Upper lobe of left lung (tissue), 6 donors: ENCODE data around the gene FOXJ1. TPM values are rescaled to one million over a fixed set of nuclear protein-coding genes. Genes with fewer than 3 reads are reported as not detected.

Experiments
- ATAC-seq, 2 donors: fragments of 200-7000 bp; cut with Tn5 transposase; one replicate each; pipeline ENCODE4 v1.9.1; 2022; ENCODE audit warnings: mild to moderate bottlenecking in 2 of 2, moderate library complexity in 2 of 2; ENCODE audit not compliant: low FRiP score in 2 of 2
- DNase-seq, 2 donors: peaks; one replicate each; pipeline ENCODE4 v3.0.0-alpha.2; 2019 to 2020
- H3K27ac ChIP-seq, 4 donors: fragments of 200-600 bp; sonication (generic); one replicate each; pipeline ENCODE4 v1.5.1; 2016 to 2019
- H3K27me3 ChIP-seq, 4 donors: fragments of 200-600 bp; sonication (generic); one replicate each; pipeline ENCODE4 v1.5.1; 2017 to 2019
- H3K36me3 ChIP-seq, 4 donors: fragments of 200-600 bp; sonication (generic); one replicate each; pipeline ENCODE4 v1.5.1; 2016 to 2019
- H3K4me1 ChIP-seq, 4 donors: fragments of 200-600 bp; sonication (generic); one replicate each; pipeline ENCODE4 v1.5.1; 2018 to 2019
- H3K4me3 ChIP-seq, 4 donors: fragments of 200-600 bp; sonication (generic); one replicate each; pipeline ENCODE4 v1.5.1; 2017 to 2019; ENCODE audit warnings: mild to moderate bottlenecking in 2 of 4, moderate library complexity in 1 of 4
- H3K9me3 ChIP-seq, 4 donors: fragments of 200-600 bp; sonication (generic); one replicate each; pipeline ENCODE4 v1.5.1; 2018 to 2019
- CTCF ChIP-seq, 6 experiments: fragments of 450-650 bp in 4 of 6; fragments of 200-600 bp in 2 of 6; sonication (generic) in 2 of 6; IDR thresholded peaks; one replicate each; pipeline ENCODE4 v1.5.1; 2016 to 2019; ENCODE audit warnings: antibody characterized with exemption in 6 of 6
- EP300 ChIP-seq, 4 donors: sonication (generic); formaldehyde crosslinking; IDR thresholded peaks; one replicate each; pipeline ENCODE4 v1.5.1; 2017; ENCODE audit warnings: antibody characterized with exemption in 4 of 4, control low read depth in 2 of 4
- POLR2A ChIP-seq, 4 donors: fragments of 450-650 bp; IDR thresholded peaks; one replicate each; pipeline ENCODE4 v1.5.1; 2016 to 2017; ENCODE audit warnings: antibody characterized with exemption in 4 of 4, mild to moderate bottlenecking in 2 of 4
- POLR2AphosphoS5 ChIP-seq, 2 donors: sonication (generic); formaldehyde crosslinking; IDR thresholded peaks; one replicate each; pipeline ENCODE4 v1.5.1; 2017; ENCODE audit warnings: antibody characterized with exemption in 2 of 2
- WGBS, 2 donors: methylation state at CpG; one replicate each; pipeline ENCODE4 v1.1.5; 2017 to 2018; 5-methylcytosine and 5-hydroxymethylcytosine counted together
- small RNA-seq, 4 donors: library from RNA; depleted of rRNA; stranded (forward); fragments of <200 nt; gene quantifications; one replicate each; pipeline ENCODE3, GENCODE V24; 2016
- total RNA-seq, 6 donors: library from RNA; depleted of rRNA in 4 of 6; stranded (reverse); fragments of >200 nt in 4 of 6; gene quantifications; one replicate each; pipeline versions ENCODE4 v1.1.0 to v1.2.1, GENCODE V29; 2016 to 2021
- donor health status: DM: no; HTN: no; CAD: no; lungs with moderate emphysema.
- donor health status: DM: no; HTN: yes; CAD: no; lungs with severe emphysema.

The FOXJ1 gene
- total RNA-seq, 6 donors from 2014 or later, result 3.3 to 86.6 (median 32.2) TPM

- H3K36me3 ChIP-seq, result peaks cover 40 to 99% (median 93%) of the 10 kb centered on the region in 4 donors
- H3K4me3 ChIP-seq, result no peak overlapping the region
- no peaks in the 10 kb centered on the region for H3K27me3 ChIP-seq
- TF ChIP-seq POLR2AphosphoS5 (IDR thresholded peaks at IDR 0.05), result no peak
- TF ChIP-seq CTCF (IDR thresholded peaks at IDR 0.05), result no peak
- WGBS, 2 donors, result 96 to 97% methylated on average over 22 to 25 of the region's 25 CpGs
- H3K4me1 ChIP-seq, result no peaks in the 10 kb centered on the region
- no peak overlapping the region for H3K27ac ChIP-seq
- DNase-seq (no peak), ATAC-seq (no peak)
- H3K9me3 ChIP-seq, result no peaks in the 10 kb centered on the region
Observed at GRCh38 chr17:76088868-76089576, 52.0 kb downstream of the FOXJ1 start.

- H3K4me1 ChIP-seq, result no peaks in the 10 kb centered on the region
- 88 to 99% methylated on average over 9 to 25 of the region's 25 CpGs for WGBS, 2 donors
- no peak for DNase-seq
- H3K36me3 ChIP-seq, result peaks cover 40 to 99% (median 93%) of the 10 kb centered on the region in 4 donors
- TF ChIP-seq EP300 (IDR thresholded peaks at IDR 0.05) (no peak), POLR2AphosphoS5 (IDR thresholded peaks at IDR 0.05) (no peak), POLR2A (IDR thresholded peaks at IDR 0.05) (no peak), CTCF (IDR thresholded peaks at IDR 0.05) (no peak)
- H3K9me3 ChIP-seq, result no peaks in the 10 kb centered on the region
- H3K4me3 ChIP-seq, result no peak overlapping the region
- no peak for ATAC-seq
- H3K27me3 ChIP-seq, result no peaks in the 10 kb centered on the region
- no peak overlapping the region for H3K27ac ChIP-seq
Observed at GRCh38 chr17:76088041-76088867, 52.8 kb downstream of the FOXJ1 start.

GRCh38 chr17:76087531-76087930 lies 53.5 kb downstream of the FOXJ1 start:
- no peak for ATAC-seq
- H3K4me1 ChIP-seq, result no peaks in the 10 kb centered on the region
- 88% methylated on average over 11 of the region's 11 CpGs; no CpG with 5 or more reads in 1 of the 2 donors for WGBS, 2 donors
- H3K4me3 ChIP-seq, result no peak overlapping the region
- DNase-seq, result no peak
- no peaks in the 10 kb centered on the region for H3K9me3 ChIP-seq
- H3K27ac ChIP-seq, result no peak overlapping the region
- H3K36me3 ChIP-seq, result peaks cover 40 to 97% (median 92%) of the 10 kb centered on the region in 4 donors
- H3K27me3 ChIP-seq, result no peaks in the 10 kb centered on the region
- TF ChIP-seq POLR2A (IDR thresholded peaks at IDR 0.05) (no peak), CTCF (IDR thresholded peaks at IDR 0.05) (no peak)

GRCh38 chr17:76086384-76086783 lies 54.7 kb downstream of the FOXJ1 start:
- no peak for TF ChIP-seq EP300 (IDR thresholded peaks at IDR 0.05)
- no peak for TF ChIP-seq POLR2AphosphoS5 (IDR thresholded peaks at IDR 0.05)
- Histone ChIP-seq H3K4me1 (no peaks in the 10 kb centered on the region), H3K27ac (no peak overlapping the region), H3K27me3 (no peaks in the 10 kb centered on the region), H3K4me3 (no peak overlapping the region), H3K36me3 (peaks cover 42 to 94% (median 87%) of the 10 kb centered on the region in 4 donors), H3K9me3 (no peaks in the 10 kb centered on the region)
- WGBS, 2 donors, result 95 to 97% methylated on average over 9 of the region's 9 CpGs
- no peak for ATAC-seq
- no peak for DNase-seq

Small RNA genes within 50 kb of the gene (small RNA-seq; reads per million reads assigned to genes)
- gene MIR6868, result 0 to 0.66 (median 0.12) reads per million in 4 donors

Other genes starting within 250 kb of the FOXJ1 start
- 10 to 100 TPM; 23.4 to 35.1 (median 28.2) TPM for gene TRIM65, start 244.3 kb downstream of the FOXJ1 start, total RNA-seq
- 100 to 1,000 TPM in 1 of 6 donors, 10 to 100 TPM in 5; 35.4 to 115 (median 77.0) TPM for gene MRPL38, start 236.4 kb downstream of the FOXJ1 start, total RNA-seq
- gene FBF1, start 200.2 kb downstream of the FOXJ1 start, total RNA-seq, result 10 to 100 TPM in 4 of 6 donors, 1 to 10 TPM in 2; 9.3 to 66.0 (median 14.3) TPM
- 10 to 100 TPM; 33.2 to 84.2 (median 57.4) TPM for gene ACOX1, start 162.1 kb downstream of the FOXJ1 start, total RNA-seq
- gene TEN1, start 162.0 kb downstream of the FOXJ1 start, total RNA-seq, result 10 to 100 TPM in 5 of 6 donors, not detected in 1; 13.6 to 29.3 (median 17.0) TPM
- 10 to 100 TPM in 1 of 6 donors, 1 to 10 TPM in 5; 3.0 to 15.7 (median 7.0) TPM for gene CDK3, start 140.4 kb downstream of the FOXJ1 start, total RNA-seq
- gene EVPL, start 113.9 kb downstream of the FOXJ1 start, total RNA-seq, result 100 to 1,000 TPM in 1 of 6 donors, 10 to 100 TPM in 5; 47.5 to 142 (median 63.4) TPM
- 10 to 100 TPM; 41.8 to 68.2 (median 56.1) TPM for gene SRP68, start 68.7 kb downstream of the FOXJ1 start, total RNA-seq
- gene GALR2, start 66.5 kb downstream of the FOXJ1 start, total RNA-seq, result under 1 TPM in 1 of 6 donors, not detected in 5; 0.61 TPM
- not detected for gene ZACN, start 62.1 kb downstream of the FOXJ1 start, total RNA-seq
- 100 to 1,000 TPM in 3 of 6 donors, 10 to 100 TPM in 3; 69.4 to 233 (median 103) TPM for gene EXOC7, start 37.5 kb downstream of the FOXJ1 start, total RNA-seq
- gene RNF157, start 99.2 kb upstream of the FOXJ1 start, total RNA-seq, result 10 to 100 TPM in 1 of 6 donors, 1 to 10 TPM in 5; 1.1 to 14.7 (median 2.5) TPM
- 10 to 100 TPM in 5 of 6 donors, 1 to 10 TPM in 1; 8.4 to 74.9 (median 26.8) TPM for gene UBALD2, start 124.1 kb upstream of the FOXJ1 start, total RNA-seq
- gene QRICH2, start 167.0 kb upstream of the FOXJ1 start, total RNA-seq, result 1 to 10 TPM; 1.7 to 9.4 (median 2.8) TPM
- 100 to 1,000 TPM in 1 of 6 donors, 10 to 100 TPM in 5; 37.3 to 172 (median 59.2) TPM for gene PRPSAP1, start 212.7 kb upstream of the FOXJ1 start, total RNA-seq
- 10 to 100 TPM in 3 of 6 donors, 1 to 10 TPM in 3; 5.5 to 16.6 (median 9.5) TPM for gene SPHK1, start 243.4 kb upstream of the FOXJ1 start, total RNA-seq